K562 (cell line): ENCODE data around the gene KIR2DL3.

Experiments used
- ADNP ChIP-seq: fragments of 200-800 bp; sonication (Bioruptor generic); IDR thresholded peaks from 2 replicates; pipeline ENCODE4 v1.6.1; 2016; ENCODE audit warnings: missing genetic modification characterization, missing compliant biosample characterization
- CTCF ChIP-seq, 3 experiments: IDR thresholded peaks in 2 of 3; conservative IDR thresholded peaks in 1 of 3; 2 replicates each; pipeline ENCODE4 v1.5.1; 2011 to 2012; ENCODE audit warnings: low read length in 3 of 3, mild to moderate bottlenecking in 3 of 3, control low read depth in 2 of 3, improper control_type of control experiment in 1 of 3, inconsistent platforms in 1 of 3, low read depth in 1 of 3, mixed read lengths in 1 of 3, moderate library complexity in 1 of 3; ENCODE audit not compliant: insufficient read depth in 2 of 3
- EGR1 ChIP-seq: fragments of 450-650 bp; conservative IDR thresholded peaks from 2 replicates; pipeline ENCODE4 v1.6.1; 2017; ENCODE audit warnings: mild to moderate bottlenecking
- ELF4 ChIP-seq: fragments of 450-650 bp; formaldehyde crosslinking; IDR thresholded peaks from 2 replicates; pipeline ENCODE4 v1.4.0; 2022; ENCODE audit warnings: missing genetic modification characterization
- MAFG ChIP-seq: fragments of 450-650 bp; conservative IDR thresholded peaks from 2 replicates; pipeline ENCODE4 v1.6.1; 2016; ENCODE audit warnings: missing genetic modification characterization, missing compliant biosample characterization
- MBD1 ChIP-seq: fragments of 250-450 bp; sonication (Bioruptor Pico); IDR thresholded peaks from 2 replicates; pipeline ENCODE4 v1.8.0; 2022; ENCODE audit warnings: inconsistent platforms
- POLR3A ChIP-seq: IDR thresholded peaks from 2 replicates; pipeline ENCODE4 v1.6.1; 2011; ENCODE audit warnings: borderline replicate concordance, mild to moderate bottlenecking, moderate library complexity; ENCODE audit not compliant: insufficient read length, insufficient read depth; ENCODE audit errors: extremely low read depth
- TAF1 ChIP-seq: IDR thresholded peaks from 2 replicates; pipeline ENCODE4 v1.6.1; 2011; ENCODE audit warnings: mild to moderate bottlenecking, low read length, moderate library complexity; ENCODE audit not compliant: insufficient read depth, control insufficient read depth, severe bottlenecking; ENCODE audit errors: extremely low read depth
- TEAD4 ChIP-seq, 2 experiments: sonication (generic) in 1 of 2; formaldehyde crosslinking in 1 of 2; IDR thresholded peaks; 2 replicates each; pipeline versions ENCODE4 v1.6.1 to v1.8.0; 2012 to 2022; ENCODE audit warnings: borderline replicate concordance in 1 of 2, inconsistent platforms in 1 of 2, low read length in 1 of 2, mild to moderate bottlenecking in 1 of 2, missing genetic modification reagents in 1 of 2

- TF ChIP-seq TAF1 (no peak), ADNP (tag) (no peak), ELF4 (no peak), TEAD4 (IDR thresholded peaks at IDR 0.05; ENCODE audit: low read length) (no peak), TEAD4 (CRISPR knock-in tag; IDR thresholded peaks at IDR 0.05; ENCODE audit: borderline replicate concordance) (no peak), CTCF (IDR thresholded peaks at IDR 0.05 in 2 of 3, conservative IDR thresholded peaks at IDR 0.05 in 1 of 3; ENCODE audit: insufficient read depth in 2 of 3, low read depth in 1 of 3, low read length in 3 of 3) (no peak), MAFG (tag) (no peak), MBD1 (CRISPR knock-in tag) (no peak), POLR3A (no peak), EGR1 (no peak)
These were observed 57.4 kb downstream of the KIR2DL3 start for GRCh38 chr19:54795758-54796157.
